NT2/D1 (cell line): Measurements from ENCODE around the gene SEMA3B.
A peak's percentile ranks its signal among the peaks of the same experiment; 100 is the strongest.

Experiments used
- DNase-seq: peaks from one replicate; pipeline ENCODE4 v3.0.0-alpha.2; 2011; ENCODE audit warnings: low read depth, low spot score
- H3K27me3 ChIP-seq: 2 replicates; pipeline ENCODE4 v1.6.0; 2011; ENCODE audit warnings: mild to moderate bottlenecking; ENCODE audit not compliant: insufficient read length, insufficient read depth
- H3K36me3 ChIP-seq: 2 replicates; pipeline ENCODE4 v1.6.1; 2011; ENCODE audit warnings: mild to moderate bottlenecking, low read length, mixed read lengths; ENCODE audit not compliant: insufficient read depth, insufficient read length
- H3K4me1 ChIP-seq: 2 replicates; pipeline ENCODE4 v1.5.1; 2011; ENCODE audit not compliant: insufficient read depth, insufficient read length
- H3K4me3 ChIP-seq: 2 replicates; pipeline ENCODE4 v1.5.1; 2011; ENCODE audit warnings: low read depth; ENCODE audit not compliant: insufficient read length
- H3K9ac ChIP-seq: 2 replicates; pipeline ENCODE4 v1.6.0; 2011; ENCODE audit warnings: low read depth; ENCODE audit not compliant: insufficient read length
- H3K9me3 ChIP-seq: 2 replicates; pipeline ENCODE4 v1.5.1; 2011; ENCODE audit warnings: mild to moderate bottlenecking, low read length; ENCODE audit not compliant: insufficient read depth
- SUZ12 ChIP-seq: IDR thresholded peaks from 2 replicates; pipeline ENCODE4 v1.6.1; 2011; ENCODE audit not compliant: insufficient read length, insufficient read depth; ENCODE audit errors: extremely low read depth
- YY1 ChIP-seq: IDR thresholded peaks from 2 replicates; pipeline ENCODE4 v1.6.1; 2011; ENCODE audit not compliant: insufficient read length, insufficient read depth
- ZNF274 ChIP-seq: IDR thresholded peaks from 2 replicates; pipeline ENCODE4 v1.6.1; 2011; ENCODE audit warnings: mild to moderate bottlenecking, low read depth, low read length

SEMA3B gene

GRCh38 chr3:50322386-50323091, 53.6 kb downstream of the SEMA3B start, which contains the start of gene HYAL2:
TSS of gene HYAL2 (minus strand) at chr3:50322745. CDS start at chr3:50320489, 2,256 bp downstream.
- peak within 1 kb of the TSS; percentile 99 for H3K9ac ChIP-seq
- DNase-seq, result no peak
- H3K27me3 ChIP-seq, result no peaks in the 10 kb centered on the region
- peak within 1 kb of the TSS; percentile 87 for H3K4me3 ChIP-seq
- TF ChIP-seq SUZ12, result no peak
- no peak for TF ChIP-seq ZNF274
- TF ChIP-seq YY1, result no peak
- H3K36me3 ChIP-seq, result peaks cover 71% of the 10 kb centered on the region
- H3K9me3 ChIP-seq, result no peaks in the 10 kb centered on the region
- peaks cover 49% of the 10 kb centered on the region for H3K4me1 ChIP-seq

GRCh38 chr3:50323092-50323600, 54.2 kb downstream of the SEMA3B start:
- peak overlapping the region; percentile 99 for H3K9ac ChIP-seq
- H3K27me3 ChIP-seq, result no peaks in the 10 kb centered on the region
- no peak for DNase-seq
- peaks cover 65% of the 10 kb centered on the region for H3K36me3 ChIP-seq
- H3K4me3 ChIP-seq, result peak overlapping the region; percentile 74
- H3K9me3 ChIP-seq, result no peaks in the 10 kb centered on the region
- TF ChIP-seq ZNF274 (no peak), YY1 (no peak), SUZ12 (no peak)
- peaks cover 44% of the 10 kb centered on the region for H3K4me1 ChIP-seq

DNA sequence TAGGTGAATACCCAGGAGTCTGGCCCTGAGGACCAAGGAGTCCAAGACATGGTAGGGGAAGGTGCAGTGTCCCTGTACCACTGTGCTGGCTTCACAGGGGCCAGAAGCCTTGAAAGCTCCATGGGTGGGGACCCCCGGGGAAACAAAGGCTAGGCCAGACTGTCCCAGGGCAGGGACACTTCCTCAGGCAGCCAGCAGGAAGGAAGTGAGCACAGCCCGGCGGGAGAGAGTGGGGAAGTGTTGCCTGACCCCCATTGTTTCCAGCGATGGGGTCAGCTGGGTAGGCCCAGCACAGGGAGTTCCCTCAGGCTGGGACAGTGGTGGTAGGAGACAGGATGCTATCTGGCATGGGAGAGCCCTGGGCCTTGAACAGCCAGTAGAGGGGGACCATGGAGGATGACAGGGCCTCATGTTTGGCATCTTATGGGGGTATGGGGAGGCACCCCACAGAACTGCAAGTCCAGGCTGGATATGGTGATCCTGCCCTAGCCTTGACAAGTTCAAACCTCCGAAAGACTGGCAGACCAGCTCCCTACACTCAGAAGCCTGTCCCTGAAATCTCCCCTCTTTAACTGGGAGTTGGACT, 54.8 kb downstream of the SEMA3B start:
- TF ChIP-seq YY1 (no peak), ZNF274 (no peak), SUZ12 (no peak)
- H3K4me1 ChIP-seq, result peaks cover 38% of the 10 kb centered on the region
- no peak overlapping the region for H3K9ac ChIP-seq

GRCh38 chr3:50324351-50325112, 55.6 kb downstream of the SEMA3B start:
- H3K9me3 ChIP-seq, result no peaks in the 10 kb centered on the region
- H3K27me3 ChIP-seq, result no peaks in the 10 kb centered on the region
- peak; percentile 75 for DNase-seq
- H3K4me3 ChIP-seq, result no peak overlapping the region
- peaks cover 32% of the 10 kb centered on the region for H3K4me1 ChIP-seq
- H3K9ac ChIP-seq, result no peak overlapping the region
- peaks cover 57% of the 10 kb centered on the region for H3K36me3 ChIP-seq
- TF ChIP-seq SUZ12, result no peak
- no peak for TF ChIP-seq YY1
- no peak for TF ChIP-seq ZNF274

More for the DNA sequence above, 54.8 kb downstream of the SEMA3B start:
- no peaks in the 10 kb centered on the region for H3K27me3 ChIP-seq
- no peaks in the 10 kb centered on the region for H3K9me3 ChIP-seq
- no peak for DNase-seq
- no peak overlapping the region for H3K4me3 ChIP-seq
- H3K36me3 ChIP-seq, result peaks cover 59% of the 10 kb centered on the region

DNA sequence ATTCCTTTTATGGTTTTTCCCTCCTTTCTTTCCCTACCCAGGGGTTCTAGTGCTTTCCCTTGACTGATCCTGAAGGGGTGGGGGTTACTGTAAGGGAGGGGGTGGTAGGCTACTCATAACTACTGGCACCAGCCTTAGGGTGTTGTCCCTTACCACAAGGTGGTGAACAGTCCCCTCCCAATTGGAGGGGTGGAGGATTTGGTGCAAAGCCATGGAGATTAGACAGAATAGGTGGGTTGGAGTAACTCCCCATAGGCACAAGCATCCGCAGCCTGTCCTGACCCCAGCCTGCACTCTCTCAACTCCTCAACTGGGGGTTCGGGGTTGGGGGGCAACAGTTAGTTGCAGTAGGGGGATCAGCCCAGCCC, 56.1 kb downstream of the SEMA3B start:
- H3K9ac ChIP-seq, result no peak overlapping the region
- H3K4me3 ChIP-seq, result no peak overlapping the region
- no peaks in the 10 kb centered on the region for H3K9me3 ChIP-seq
- H3K27me3 ChIP-seq, result no peaks in the 10 kb centered on the region
- H3K4me1 ChIP-seq, result peaks cover 27% of the 10 kb centered on the region
- TF ChIP-seq SUZ12, result no peak
- no peak for TF ChIP-seq ZNF274
- no peak for TF ChIP-seq YY1
- H3K36me3 ChIP-seq, result peaks cover 57% of the 10 kb centered on the region
- no peak for DNase-seq

GRCh38 chr3:50325497-50326181, 56.7 kb downstream of the SEMA3B start:
- Histone ChIP-seq H3K4me1 (peaks cover 21% of the 10 kb centered on the region), H3K9me3 (no peaks in the 10 kb centered on the region), H3K36me3 (peaks cover 57% of the 10 kb centered on the region), H3K9ac (peak overlapping the region; percentile 23), H3K4me3 (no peak overlapping the region), H3K27me3 (no peaks in the 10 kb centered on the region)
- no peak for DNase-seq
- TF ChIP-seq YY1, result no peak
- no peak for TF ChIP-seq ZNF274
- TF ChIP-seq SUZ12, result no peak

- Histone ChIP-seq H3K36me3 (peaks cover 60% of the 10 kb centered on the region), H3K9ac (peak overlapping the region; percentile 22)
Observed at GRCh38 chr3:50326182-50326541, 57.2 kb downstream of the SEMA3B start.

More at GRCh38 chr3:50326182-50326541, 57.2 kb downstream of the SEMA3B start:
- Histone ChIP-seq H3K9me3 (no peaks in the 10 kb centered on the region), H3K27me3 (no peaks in the 10 kb centered on the region), H3K4me3 (no peak overlapping the region), H3K4me1 (peaks cover 21% of the 10 kb centered on the region)
- TF ChIP-seq ZNF274, result no peak
- no peak for TF ChIP-seq SUZ12
- no peak for TF ChIP-seq YY1
- DNase-seq, result no peak
